ENCODE results near the gene PRKCH. TPM values are rescaled to one million over a fixed set of nuclear protein-coding genes. Genes with fewer than 3 reads are reported as not detected.
A peak's percentile ranks its signal among the peaks of the same experiment; 100 is the strongest.

The PRKCH gene
- total RNA-seq, 1 donor from 2014 or later: 18.4 TPM

GRCh38 chr14:61474701-61475100, 153.3 kb downstream of the PRKCH start:
- DNase-seq: no peak
- peak overlapping the region; percentile 90 for H3K27ac ChIP-seq (replicated peaks)
- peaks cover 97% of the 10 kb centered on the region for H3K4me1 ChIP-seq
- intact Hi-C loops (cut with micrococcal nuclease): no loop called here
- no peaks in the 10 kb centered on the region for H3K27me3 ChIP-seq (ENCODE audit: low read depth)
- H3K9me3 ChIP-seq (replicated peaks): no peaks in the 10 kb centered on the region
- TF ChIP-seq CTCF (IDR thresholded peaks at IDR 0.05; ENCODE audit: borderline replicate concordance): no peak
- H3K36me3 ChIP-seq: no peaks in the 10 kb centered on the region
- H3K4me3 ChIP-seq: no peak overlapping the region

DNA sequence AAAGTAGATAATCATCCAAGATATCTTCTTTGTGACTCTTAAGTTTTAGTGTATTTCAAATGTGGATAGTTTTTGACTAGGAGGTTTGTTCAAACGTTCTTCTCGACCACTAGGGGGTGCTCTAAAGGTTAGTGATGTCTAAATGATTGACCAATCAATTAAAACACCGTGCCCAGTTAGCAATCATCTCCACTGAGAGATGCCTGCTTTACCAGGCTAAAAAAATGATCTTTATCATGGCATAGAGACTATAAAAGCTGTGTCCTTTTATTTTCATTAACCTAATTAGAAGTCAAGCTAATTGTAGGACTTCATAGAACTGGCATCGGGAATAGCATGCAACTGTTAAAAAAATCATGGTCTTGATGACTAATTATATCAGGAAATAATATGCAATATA, 153.9 kb downstream of the PRKCH start:
- peak; percentile 73 for TF ChIP-seq CTCF (IDR thresholded peaks at IDR 0.05; ENCODE audit: borderline replicate concordance)
- intact Hi-C loops (cut with micrococcal nuclease): no loop called here
- Histone ChIP-seq H3K4me1 (peaks cover 97% of the 10 kb centered on the region), H3K4me3 (no peak overlapping the region), H3K27ac (replicated peaks) (peak overlapping the region; percentile 90), H3K27me3 (ENCODE audit: low read depth) (no peaks in the 10 kb centered on the region), H3K36me3 (no peaks in the 10 kb centered on the region), H3K9me3 (replicated peaks) (no peaks in the 10 kb centered on the region)
- no peak for DNase-seq

- H3K27ac ChIP-seq (replicated peaks): peak overlapping the region; percentile 90
- no peaks in the 10 kb centered on the region for H3K9me3 ChIP-seq (replicated peaks)
- no peaks in the 10 kb centered on the region for H3K27me3 ChIP-seq (ENCODE audit: low read depth)
- H3K4me1 ChIP-seq: peaks cover 97% of the 10 kb centered on the region
- H3K36me3 ChIP-seq: no peaks in the 10 kb centered on the region
- DNase-seq: no peak
- no peak overlapping the region for H3K4me3 ChIP-seq
- intact Hi-C loops (cut with micrococcal nuclease): no loop called here
- no peak for TF ChIP-seq CTCF (IDR thresholded peaks at IDR 0.05; ENCODE audit: borderline replicate concordance)
These were observed 154.8 kb downstream of the PRKCH start for GRCh38 chr14:61476105-61476753.

DNA sequence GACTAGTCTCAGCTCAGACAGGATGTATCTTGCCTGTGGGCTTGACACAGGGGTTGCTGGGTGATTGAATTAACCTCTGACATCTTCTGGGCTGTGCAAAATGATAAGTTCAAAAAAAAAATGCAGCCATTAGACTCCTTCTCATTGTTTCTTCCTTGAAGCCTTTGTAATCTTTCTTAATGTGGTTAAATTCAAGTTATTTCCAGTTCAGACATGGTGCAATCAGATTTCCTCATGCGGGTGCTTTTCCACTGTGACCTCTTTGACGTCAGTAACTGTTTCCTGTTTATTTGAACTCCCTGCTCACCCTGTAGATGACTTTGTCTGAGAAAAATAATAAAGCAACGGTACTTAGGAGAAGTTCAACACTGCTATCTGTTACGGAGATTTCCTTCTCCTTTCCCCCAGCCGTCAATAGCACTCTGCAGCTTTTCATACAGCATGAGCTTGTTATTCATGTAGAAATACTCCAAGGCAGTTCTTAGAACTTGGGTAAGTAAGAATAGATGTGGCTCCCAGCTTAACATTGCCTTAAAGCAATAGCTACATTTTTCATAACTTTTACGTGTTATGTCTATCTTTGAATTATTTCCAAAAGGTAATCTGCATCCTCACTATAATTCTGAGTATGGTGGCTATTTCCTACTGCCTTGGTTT, 155.5 kb downstream of the PRKCH start:
- no peak for TF ChIP-seq CTCF (IDR thresholded peaks at IDR 0.05; ENCODE audit: borderline replicate concordance)
- no peaks in the 10 kb centered on the region for H3K36me3 ChIP-seq
- H3K4me1 ChIP-seq: peaks cover 95% of the 10 kb centered on the region
- intact Hi-C loops (cut with micrococcal nuclease): no loop called here
- H3K27ac ChIP-seq (replicated peaks): peak overlapping the region; percentile 90
- H3K9me3 ChIP-seq (replicated peaks): no peaks in the 10 kb centered on the region
- peak overlapping the region; percentile 34 for H3K4me3 ChIP-seq
- DNase-seq: no peak
- no peaks in the 10 kb centered on the region for H3K27me3 ChIP-seq (ENCODE audit: low read depth)

DNA sequence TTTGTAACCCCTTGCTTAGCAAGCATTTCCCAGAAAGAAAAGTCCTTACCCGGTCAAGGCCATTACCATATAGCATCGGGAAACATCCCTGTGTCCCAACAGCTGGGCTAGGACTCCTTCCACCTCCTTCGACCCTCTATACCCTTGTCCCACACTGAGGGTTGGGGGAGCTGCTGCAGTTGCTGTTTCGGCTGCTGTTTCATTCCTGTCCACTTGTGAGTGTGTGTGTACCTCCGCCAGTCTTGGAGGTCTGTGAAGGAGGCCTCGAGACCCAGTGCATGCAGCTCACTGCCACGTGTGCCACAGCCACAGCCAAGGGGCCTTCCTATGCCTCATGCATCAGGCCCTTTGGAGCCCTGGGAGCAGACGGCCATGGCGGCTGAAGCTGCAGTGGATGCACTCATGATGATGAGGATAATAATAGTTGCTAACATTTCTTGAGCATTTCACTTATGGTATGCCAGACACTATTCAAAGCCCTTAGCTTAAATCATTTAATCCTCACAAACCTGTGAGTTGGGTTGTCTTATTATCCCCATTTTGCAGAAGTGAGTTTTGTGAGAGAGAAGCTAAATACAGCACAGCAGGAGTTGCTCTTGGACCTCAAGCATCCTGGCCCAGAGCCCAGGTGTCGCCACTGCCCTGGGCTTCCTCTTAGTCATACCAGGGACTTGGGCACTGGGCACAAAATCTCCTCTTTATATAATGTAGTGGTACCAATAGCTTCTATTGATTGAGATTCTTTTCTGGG, 156.5 kb downstream of the PRKCH start:
- Histone ChIP-seq H3K9me3 (replicated peaks) (no peaks in the 10 kb centered on the region), H3K36me3 (no peaks in the 10 kb centered on the region), H3K4me3 (no peak overlapping the region), H3K27me3 (ENCODE audit: low read depth) (no peaks in the 10 kb centered on the region), H3K4me1 (peaks cover 87% of the 10 kb centered on the region), H3K27ac (replicated peaks) (peak overlapping the region; percentile 90)
- DNase-seq: peak; percentile 79
- intact Hi-C loops (cut with micrococcal nuclease): no loop called here
- TF ChIP-seq CTCF (IDR thresholded peaks at IDR 0.05; ENCODE audit: borderline replicate concordance): no peak

Data from left ventricle myocardium inferior (tissue), 1 donor.